DND-41 (cell line): Measurements from ENCODE around the gene AKAP6.

Experiments
- ATAC-seq: fragments of 200-7000 bp; cut with Tn5 transposase; 3 replicates; pipeline ENCODE4 v1.9.1; 2021; ENCODE audit warnings: low read depth; ENCODE audit not compliant: insufficient read depth
- DNase-seq: peaks from one replicate; pipeline ENCODE4 v3.0.0-alpha.2; 2020
- H2AFZ ChIP-seq: 2 replicates; pipeline ENCODE4 v1.6.0; 2012; ENCODE audit warnings: low read depth, low read length
- H3K27ac ChIP-seq: 2 replicates; pipeline ENCODE4 v1.5.1; 2012; ENCODE audit warnings: low read length, inconsistent platforms
- H3K27me3 ChIP-seq: fragments of 200-600 bp; sonication (generic); 2 replicates; pipeline ENCODE4 v1.6.0; 2012; ENCODE audit warnings: low read length, mild to moderate bottlenecking, inconsistent platforms; ENCODE audit not compliant: insufficient read depth, poor library complexity
- H3K36me3 ChIP-seq: 2 replicates; pipeline ENCODE4 v1.5.1; 2012; ENCODE audit warnings: low read length, inconsistent platforms; ENCODE audit not compliant: insufficient read depth
- H3K4me1 ChIP-seq: 2 replicates; pipeline ENCODE4 v1.5.1; 2012; ENCODE audit warnings: mild to moderate bottlenecking, low read length; ENCODE audit not compliant: insufficient read depth
- H3K4me2 ChIP-seq: 2 replicates; pipeline ENCODE4 v1.6.0; 2012; ENCODE audit warnings: mild to moderate bottlenecking, moderate library complexity, low read length, inconsistent platforms; ENCODE audit not compliant: insufficient read depth
- H3K4me3 ChIP-seq, 2 experiments: fragments of 200-600 bp in 1 of 2; shearing (Covaris generic) in 1 of 2; 2 replicates each; pipeline ENCODE4 v1.5.1; 2012 to 2016; ENCODE audit warnings: inconsistent platforms in 2 of 2, low read length in 2 of 2, mild to moderate bottlenecking in 2 of 2, low read depth in 1 of 2, moderate library complexity in 1 of 2
- H3K79me2 ChIP-seq: 2 replicates; pipeline ENCODE4 v1.6.0; 2012; ENCODE audit warnings: low read length, inconsistent platforms; ENCODE audit not compliant: insufficient read depth
- H3K9ac ChIP-seq: 2 replicates; pipeline ENCODE4 v1.6.0; 2012; ENCODE audit warnings: low read depth, mild to moderate bottlenecking, inconsistent platforms, low read length, moderate library complexity
- H3K9me3 ChIP-seq: 2 replicates; pipeline ENCODE4 v1.5.1; 2012; ENCODE audit warnings: low read length, moderate library complexity, mild to moderate bottlenecking, inconsistent platforms; ENCODE audit not compliant: insufficient read depth, severe bottlenecking
- H4K20me1 ChIP-seq: 2 replicates; pipeline ENCODE4 v1.6.0; 2012; ENCODE audit warnings: low read length; ENCODE audit not compliant: insufficient read depth
- EZH2 ChIP-seq: IDR thresholded peaks from 3 replicates; pipeline ENCODE4 v1.6.1; 2012; ENCODE audit warnings: borderline replicate concordance, low read depth, mild to moderate bottlenecking, moderate library complexity, low read length, inconsistent platforms; ENCODE audit not compliant: severe bottlenecking
- TF ChIP-seq, protein P1 (sequence below): IDR thresholded peaks from 2 replicates; pipeline ENCODE4 v1.5.1; 2012; ENCODE audit warnings: borderline replicate concordance, low read length, moderate library complexity, mild to moderate bottlenecking; ENCODE audit not compliant: poor library complexity, severe bottlenecking; ENCODE audit errors: extremely low read depth

The AKAP6 gene

DNA sequence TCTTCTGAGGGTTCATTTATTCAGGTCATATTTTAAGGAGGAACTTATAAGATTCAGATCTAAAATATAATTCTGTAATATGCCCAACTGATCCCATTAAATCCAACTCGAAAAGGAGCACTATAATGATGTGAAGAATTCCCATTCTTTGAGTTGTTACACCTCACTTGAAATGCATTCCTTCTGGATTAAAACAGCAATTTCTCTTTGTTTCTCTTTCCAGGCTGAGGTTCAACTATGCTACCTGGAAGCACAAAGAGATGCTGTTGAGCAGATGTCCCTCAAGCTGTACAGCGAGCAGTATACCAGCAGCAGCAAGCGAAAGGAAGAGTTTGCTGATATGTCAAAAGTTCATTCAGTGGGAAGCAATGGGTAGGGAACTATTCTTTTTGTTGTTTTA is 349.0 kb downstream of the AKAP6 start:
- Histone ChIP-seq H3K4me3 (no peak overlapping the region), H3K4me1 (no peaks in the 10 kb centered on the region), H3K4me2 (no peak overlapping the region), H2AFZ (no peak overlapping the region), H3K27me3 (no peaks in the 10 kb centered on the region), H3K27ac (no peak overlapping the region), H3K79me2 (no peaks in the 10 kb centered on the region), H3K9ac (no peak overlapping the region), H4K20me1 (no peaks in the 10 kb centered on the region), H3K9me3 (no peaks in the 10 kb centered on the region), H3K36me3 (no peaks in the 10 kb centered on the region)
- DNase-seq (no peak), ATAC-seq (no peak)
- no peak for TF ChIP-seq EZH2
- TF ChIP-seq, protein P1, sequence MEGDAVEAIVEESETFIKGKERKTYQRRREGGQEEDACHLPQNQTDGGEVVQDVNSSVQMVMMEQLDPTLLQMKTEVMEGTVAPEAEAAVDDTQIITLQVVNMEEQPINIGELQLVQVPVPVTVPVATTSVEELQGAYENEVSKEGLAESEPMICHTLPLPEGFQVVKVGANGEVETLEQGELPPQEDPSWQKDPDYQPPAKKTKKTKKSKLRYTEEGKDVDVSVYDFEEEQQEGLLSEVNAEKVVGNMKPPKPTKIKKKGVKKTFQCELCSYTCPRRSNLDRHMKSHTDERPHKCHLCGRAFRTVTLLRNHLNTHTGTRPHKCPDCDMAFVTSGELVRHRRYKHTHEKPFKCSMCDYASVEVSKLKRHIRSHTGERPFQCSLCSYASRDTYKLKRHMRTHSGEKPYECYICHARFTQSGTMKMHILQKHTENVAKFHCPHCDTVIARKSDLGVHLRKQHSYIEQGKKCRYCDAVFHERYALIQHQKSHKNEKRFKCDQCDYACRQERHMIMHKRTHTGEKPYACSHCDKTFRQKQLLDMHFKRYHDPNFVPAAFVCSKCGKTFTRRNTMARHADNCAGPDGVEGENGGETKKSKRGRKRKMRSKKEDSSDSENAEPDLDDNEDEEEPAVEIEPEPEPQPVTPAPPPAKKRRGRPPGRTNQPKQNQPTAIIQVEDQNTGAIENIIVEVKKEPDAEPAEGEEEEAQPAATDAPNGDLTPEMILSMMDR: no peak

- TF ChIP-seq EZH2: no peak
- TF ChIP-seq, protein P1: no peak
- no peak overlapping the region for H3K27ac ChIP-seq
- ATAC-seq: no peak
- H3K4me1 ChIP-seq: no peaks in the 10 kb centered on the region
- H3K79me2 ChIP-seq: no peaks in the 10 kb centered on the region
- no peaks in the 10 kb centered on the region for H3K27me3 ChIP-seq
- no peak overlapping the region for H2AFZ ChIP-seq
- no peak overlapping the region for H3K4me2 ChIP-seq
- H3K4me3 ChIP-seq: no peak overlapping the region
- no peaks in the 10 kb centered on the region for H4K20me1 ChIP-seq
- no peak for DNase-seq
- H3K9me3 ChIP-seq: no peaks in the 10 kb centered on the region
- H3K36me3 ChIP-seq: no peaks in the 10 kb centered on the region
- H3K9ac ChIP-seq: no peak overlapping the region
Measured at GRCh38 chr14:32679927-32680612, 351.0 kb downstream of the AKAP6 start.

GRCh38 chr14:32681598-32681997 is 352.5 kb downstream of the AKAP6 start:
- TF ChIP-seq EZH2: no peak
- TF ChIP-seq, protein P1: no peak
- H3K27me3 ChIP-seq: no peaks in the 10 kb centered on the region
- H3K27ac ChIP-seq: no peak overlapping the region
- H3K79me2 ChIP-seq: no peaks in the 10 kb centered on the region
- H3K4me2 ChIP-seq: no peak overlapping the region
- H2AFZ ChIP-seq: no peak overlapping the region
- H3K4me1 ChIP-seq: no peaks in the 10 kb centered on the region
- no peak for DNase-seq
- no peaks in the 10 kb centered on the region for H4K20me1 ChIP-seq
- no peak overlapping the region for H3K9ac ChIP-seq
- H3K9me3 ChIP-seq: no peaks in the 10 kb centered on the region
- H3K4me3 ChIP-seq: no peak overlapping the region
- no peak for ATAC-seq
- H3K36me3 ChIP-seq: no peaks in the 10 kb centered on the region

GRCh38 chr14:32682214-32682613 is 353.1 kb downstream of the AKAP6 start:
- H3K4me3 ChIP-seq: no peak overlapping the region
- no peaks in the 10 kb centered on the region for H3K9me3 ChIP-seq
- ATAC-seq: no peak; the same call in 2 of the 3 replicates
- TF ChIP-seq, protein P1: no peak
- TF ChIP-seq EZH2: no peak
- H4K20me1 ChIP-seq: no peaks in the 10 kb centered on the region
- no peaks in the 10 kb centered on the region for H3K79me2 ChIP-seq
- H3K27ac ChIP-seq: no peak overlapping the region
- no peaks in the 10 kb centered on the region for H3K4me1 ChIP-seq
- no peak overlapping the region for H3K9ac ChIP-seq
- no peaks in the 10 kb centered on the region for H3K36me3 ChIP-seq
- H3K27me3 ChIP-seq: no peaks in the 10 kb centered on the region
- H2AFZ ChIP-seq: no peak overlapping the region
- H3K4me2 ChIP-seq: no peak overlapping the region
- no peak for DNase-seq
